ENCODE results near the gene RAB31.

GRCh38 chr18:9832871-9833270 is 124.8 kb downstream of the RAB31 start:
- TF ChIP-seq CTCF (IDR thresholded peaks at IDR 0.05) (no peak), POLR2A (IDR thresholded peaks at IDR 0.05) (no peak)
